ENCODE data around the gene GIGYF2.
"Not testable (repeated sequence)": the region's sequence is repeated elsewhere in the genome, so short reads cannot be mapped to it uniquely, and the experiment has no call there.

Gene GIGYF2

GRCh38 chr2:232897598-232898408 is 200.7 kb downstream of the GIGYF2 start:
- no peak for DNase-seq

- DNase-seq = no peak
Observed at GRCh38 chr2:232898592-232899543, 201.7 kb downstream of the GIGYF2 start.

GRCh38 chr2:232900811-232901735 is 203.9 kb downstream of the GIGYF2 start:
- no peak for DNase-seq

- DNase-seq = no peak
Observed at GRCh38 chr2:232901736-232902578, 204.8 kb downstream of the GIGYF2 start.

- DNase-seq = no peak
Observed at GRCh38 chr2:232903989-232904388, 206.9 kb downstream of the GIGYF2 start.

GRCh38 chr2:232906867-232907717 is 210.0 kb downstream of the GIGYF2 start:
- not testable (repeated sequence) for DNase-seq

- DNase-seq = not testable (repeated sequence)
Observed at GRCh38 chr2:232907718-232908085, 210.6 kb downstream of the GIGYF2 start.

GRCh38 chr2:232908695-232909094 is 211.6 kb downstream of the GIGYF2 start:
- DNase-seq = no peak

Measured in bone marrow (tissue), 2 donors.